Loucy (cell line): ENCODE data around the gene BACH2.

Experiments
- H2AFZ ChIP-seq: fragments of 200-600 bp; sonication (generic); 2 replicates; pipeline ENCODE4 v1.6.0; 2016; ENCODE audit warnings: antibody characterized with exemption, mild to moderate bottlenecking, low read length, moderate library complexity
- H3F3A ChIP-seq: fragments of 200-600 bp; 2 replicates; pipeline ENCODE4 v1.6.0; 2016; ENCODE audit warnings: antibody characterized with exemption, low read depth, mild to moderate bottlenecking
- H3K27me3 ChIP-seq: fragments of 200-600 bp; sonication (generic); 2 replicates; pipeline ENCODE4 v1.6.1; 2014; ENCODE audit warnings: low read length, mild to moderate bottlenecking; ENCODE audit not compliant: insufficient read depth, poor library complexity, severe bottlenecking
- H3K36me3 ChIP-seq: fragments of 200-600 bp; sonication (generic); 2 replicates; pipeline ENCODE4 v1.6.1; 2016; ENCODE audit warnings: low read length; ENCODE audit not compliant: insufficient read depth
- H3K4me1 ChIP-seq: fragments of 200-600 bp; sonication (generic); 2 replicates; pipeline ENCODE4 v1.5.1; 2014; ENCODE audit warnings: low read length, mild to moderate bottlenecking; ENCODE audit not compliant: insufficient read depth, poor library complexity, severe bottlenecking
- H3K4me2 ChIP-seq: fragments of 200-600 bp; sonication (generic); 2 replicates; pipeline ENCODE4 v1.6.0; 2014; ENCODE audit warnings: antibody characterized with exemption, low read length, low read depth, mild to moderate bottlenecking; ENCODE audit not compliant: poor library complexity, severe bottlenecking
- H3K4me3 ChIP-seq: fragments of 200-600 bp; sonication (generic); 2 replicates; pipeline ENCODE4 v1.5.1; 2014; ENCODE audit warnings: low read length, mild to moderate bottlenecking, mixed read lengths; ENCODE audit not compliant: poor library complexity, severe bottlenecking
- H3K79me2 ChIP-seq: fragments of 200-600 bp; sonication (generic); 2 replicates; pipeline ENCODE4 v1.6.1; 2014; ENCODE audit warnings: low read length; ENCODE audit not compliant: insufficient read depth
- H3K9ac ChIP-seq: fragments of 200-600 bp; sonication (generic); 2 replicates; pipeline ENCODE4 v1.6.0; 2014; ENCODE audit warnings: mild to moderate bottlenecking, low read depth, low read length, moderate library complexity; ENCODE audit not compliant: poor library complexity, severe bottlenecking
- H3K9me2 ChIP-seq: fragments of 200-600 bp; sonication (generic); replicated peaks from 2 replicates; pipeline ENCODE4 v1.6.1; 2016; ENCODE audit warnings: low read depth, low read length, mixed read lengths
- H3K9me3 ChIP-seq: fragments of 200-600 bp; sonication (generic); 2 replicates; pipeline ENCODE4 v1.6.1; 2014; ENCODE audit warnings: mild to moderate bottlenecking, antibody characterized with exemption, low read length, low read depth; ENCODE audit not compliant: insufficient read depth
- H4K20me1 ChIP-seq: fragments of 200-600 bp; sonication (generic); 2 replicates; pipeline ENCODE4 v1.6.0; 2014; ENCODE audit warnings: antibody characterized with exemption, low read length, mild to moderate bottlenecking; ENCODE audit not compliant: insufficient read depth, poor library complexity, severe bottlenecking
- CTCF ChIP-seq: fragments of 200-600 bp; sonication (generic); conservative IDR thresholded peaks from 2 replicates; pipeline ENCODE4 v1.5.1; 2014; ENCODE audit warnings: mild to moderate bottlenecking, antibody characterized with exemption, low read length
- EZH2phosphoT487 ChIP-seq: fragments of 200-600 bp; IDR thresholded peaks from 2 replicates; pipeline ENCODE4 v1.6.1; 2018; ENCODE audit warnings: antibody characterized with exemption, mild to moderate bottlenecking, moderate library complexity, borderline replicate concordance

BACH2 gene

DNA sequence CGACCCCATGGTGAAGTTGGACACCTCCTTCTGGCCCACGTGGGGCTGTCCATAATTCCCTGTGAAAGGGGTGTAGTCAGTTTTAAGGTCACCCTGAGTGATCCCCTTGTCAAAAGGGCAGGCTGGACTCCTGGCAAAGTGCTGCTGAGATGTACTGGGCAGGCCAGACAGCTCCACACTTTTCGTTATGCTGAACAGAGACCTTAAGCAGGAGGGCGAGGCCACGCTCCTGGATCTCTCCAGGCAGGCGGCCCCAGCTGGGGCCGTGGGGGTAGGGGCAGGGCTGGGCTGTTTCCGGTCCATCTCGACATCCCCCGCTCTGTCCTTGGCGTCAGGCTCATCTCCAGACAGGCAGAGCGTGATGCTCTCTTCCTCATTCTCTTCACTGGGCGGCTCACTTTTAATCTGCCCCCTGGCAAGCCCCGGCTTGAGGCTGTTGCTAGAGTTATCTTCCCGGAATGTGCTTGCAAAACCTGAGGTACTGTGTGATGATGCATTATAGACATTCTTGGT, 345.7 kb downstream of the BACH2 start:
- H3K9me3 ChIP-seq, result no peaks in the 10 kb centered on the region
- H2AFZ ChIP-seq, result no peak overlapping the region
- no peaks in the 10 kb centered on the region for H3K9me2 ChIP-seq
- no peak overlapping the region for H3K4me2 ChIP-seq
- H4K20me1 ChIP-seq, result peaks cover 10% of the 10 kb centered on the region
- no peak for TF ChIP-seq EZH2phosphoT487
- TF ChIP-seq CTCF, result no peak
- no peaks in the 10 kb centered on the region for H3K27me3 ChIP-seq
- H3F3A ChIP-seq, result no peaks in the 10 kb centered on the region; the same call in 1 of the 2 replicates
- H3K9ac ChIP-seq, result no peak overlapping the region
- H3K4me1 ChIP-seq, result peaks cover 33% of the 10 kb centered on the region
- no peaks in the 10 kb centered on the region for H3K79me2 ChIP-seq
- no peak overlapping the region for H3K4me3 ChIP-seq
- peaks cover 30% of the 10 kb centered on the region; the same call in 1 of the 2 replicates for H3K36me3 ChIP-seq

- Histone ChIP-seq H3K9me3 (no peaks in the 10 kb centered on the region), H3F3A (no peaks in the 10 kb centered on the region; the same call in 1 of the 2 replicates), H4K20me1 (peaks cover 10% of the 10 kb centered on the region), H3K4me3 (no peak overlapping the region), H3K9ac (no peak overlapping the region), H2AFZ (no peak overlapping the region), H3K4me2 (no peak overlapping the region), H3K4me1 (peaks cover 33% of the 10 kb centered on the region), H3K9me2 (no peaks in the 10 kb centered on the region), H3K79me2 (no peaks in the 10 kb centered on the region), H3K27me3 (no peaks in the 10 kb centered on the region), H3K36me3 (peaks cover 30% of the 10 kb centered on the region; the same call in 1 of the 2 replicates)
- TF ChIP-seq EZH2phosphoT487 (no peak), CTCF (no peak)
Measured at GRCh38 chr6:89950446-89950845, 346.2 kb downstream of the BACH2 start.

DNA sequence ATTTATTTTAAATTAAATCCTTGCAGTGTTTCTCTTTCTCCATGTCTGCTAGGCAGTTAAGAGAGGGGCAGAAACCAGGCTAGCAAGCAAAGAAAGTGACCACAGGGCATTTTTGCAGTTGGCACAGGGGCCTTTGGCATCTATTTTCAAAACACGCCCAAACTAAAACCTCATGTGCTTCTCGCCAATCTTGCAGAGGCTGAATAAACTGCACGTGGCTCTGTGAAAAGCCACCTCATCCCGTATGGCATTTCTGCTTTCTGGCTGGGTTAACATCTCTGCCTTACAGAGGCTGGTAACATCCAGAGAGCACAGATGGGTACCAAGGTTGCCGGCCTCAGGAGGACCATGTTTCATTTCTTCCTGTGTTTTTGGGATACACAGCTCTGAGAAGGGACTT, 347.8 kb downstream of the BACH2 start:
- no peaks in the 10 kb centered on the region for H3K27me3 ChIP-seq
- no peak for TF ChIP-seq CTCF
- H3K9ac ChIP-seq, result no peak overlapping the region
- no peak overlapping the region for H2AFZ ChIP-seq
- H4K20me1 ChIP-seq, result peaks cover 10% of the 10 kb centered on the region
- no peaks in the 10 kb centered on the region for H3K9me3 ChIP-seq
- H3F3A ChIP-seq, result no peaks in the 10 kb centered on the region; the same call in 1 of the 2 replicates
- H3K4me1 ChIP-seq, result peaks cover 23% of the 10 kb centered on the region
- H3K79me2 ChIP-seq, result no peaks in the 10 kb centered on the region
- H3K36me3 ChIP-seq, result peaks cover 35% of the 10 kb centered on the region; the same call in 1 of the 2 replicates
- H3K4me2 ChIP-seq, result no peak overlapping the region
- no peak overlapping the region for H3K4me3 ChIP-seq
- no peaks in the 10 kb centered on the region for H3K9me2 ChIP-seq
